ENCODE measurements around the gene GMDS.

The GMDS gene

DNA sequence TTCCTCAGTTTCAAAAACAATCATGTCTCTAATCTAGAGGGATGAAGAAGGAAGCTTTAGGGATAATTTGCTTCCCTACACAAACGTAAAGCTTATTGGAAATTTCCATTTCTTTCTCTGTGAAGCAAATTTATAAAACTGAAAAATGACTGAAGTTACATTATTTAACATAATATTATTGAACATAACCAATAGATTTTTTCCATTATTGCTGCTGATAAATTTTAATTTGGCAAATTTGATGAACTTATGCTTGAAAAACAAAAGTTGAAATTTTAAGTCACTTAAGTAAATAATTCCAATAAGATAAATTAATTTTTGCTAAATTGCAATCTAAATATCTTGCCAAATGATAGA lies 140.9 kb downstream of the GMDS start:
- TF ChIP-seq, protein P1, sequence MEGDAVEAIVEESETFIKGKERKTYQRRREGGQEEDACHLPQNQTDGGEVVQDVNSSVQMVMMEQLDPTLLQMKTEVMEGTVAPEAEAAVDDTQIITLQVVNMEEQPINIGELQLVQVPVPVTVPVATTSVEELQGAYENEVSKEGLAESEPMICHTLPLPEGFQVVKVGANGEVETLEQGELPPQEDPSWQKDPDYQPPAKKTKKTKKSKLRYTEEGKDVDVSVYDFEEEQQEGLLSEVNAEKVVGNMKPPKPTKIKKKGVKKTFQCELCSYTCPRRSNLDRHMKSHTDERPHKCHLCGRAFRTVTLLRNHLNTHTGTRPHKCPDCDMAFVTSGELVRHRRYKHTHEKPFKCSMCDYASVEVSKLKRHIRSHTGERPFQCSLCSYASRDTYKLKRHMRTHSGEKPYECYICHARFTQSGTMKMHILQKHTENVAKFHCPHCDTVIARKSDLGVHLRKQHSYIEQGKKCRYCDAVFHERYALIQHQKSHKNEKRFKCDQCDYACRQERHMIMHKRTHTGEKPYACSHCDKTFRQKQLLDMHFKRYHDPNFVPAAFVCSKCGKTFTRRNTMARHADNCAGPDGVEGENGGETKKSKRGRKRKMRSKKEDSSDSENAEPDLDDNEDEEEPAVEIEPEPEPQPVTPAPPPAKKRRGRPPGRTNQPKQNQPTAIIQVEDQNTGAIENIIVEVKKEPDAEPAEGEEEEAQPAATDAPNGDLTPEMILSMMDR (IDR thresholded peaks at IDR 0.05; ENCODE audit: low read depth, low read length) = no peak
- DNase-seq (ENCODE audit: low read depth, low spot score) = no peak
- in situ Hi-C loops (cut with HindIII; ENCODE audit: low sequenced_read_pairs) = no loop called here
- H3K4me3 ChIP-seq (ENCODE audit: low read depth, low read length) = no peak overlapping the region

DNA sequence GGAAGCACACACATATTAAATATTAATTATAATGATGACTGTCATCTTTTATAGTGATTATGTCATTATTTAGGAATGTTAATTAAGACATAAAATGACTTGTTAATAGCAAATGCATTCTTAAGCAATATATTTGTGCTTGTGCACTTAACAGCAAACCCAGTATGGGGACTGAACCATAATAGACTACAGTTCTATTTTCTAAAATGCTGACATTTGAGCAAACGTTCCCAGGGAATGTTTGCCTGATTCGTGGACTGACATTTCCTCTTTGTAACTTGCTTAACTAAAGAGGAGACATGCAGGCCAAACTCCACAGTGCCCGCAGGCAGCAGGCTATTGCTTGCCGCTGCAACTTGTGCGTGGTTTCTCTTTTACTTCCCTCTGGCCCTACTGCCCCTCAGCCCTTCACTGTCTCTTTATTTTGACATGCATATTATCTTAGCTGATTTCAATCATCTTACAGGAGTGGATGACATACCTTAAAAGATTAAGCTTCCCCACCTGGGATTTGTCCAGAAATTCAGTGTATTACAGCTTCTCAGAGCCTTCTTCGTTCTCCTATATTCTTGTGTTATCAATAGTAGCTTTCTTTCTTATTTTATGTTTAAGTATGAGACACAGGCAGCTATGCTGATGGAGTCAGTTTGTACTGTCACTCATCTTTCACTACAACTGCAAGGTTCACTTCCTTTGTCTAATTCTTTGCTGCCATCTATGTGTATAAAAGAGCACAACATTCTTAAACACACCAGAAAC lies 141.5 kb downstream of the GMDS start:
- H3K4me3 ChIP-seq (ENCODE audit: low read depth, low read length) = peak overlapping the region; percentile 20
- DNase-seq (ENCODE audit: low read depth, low spot score) = peak; percentile 70
- TF ChIP-seq, protein P1 (IDR thresholded peaks at IDR 0.05; ENCODE audit: low read depth, low read length) = peak; percentile 51
- in situ Hi-C loops (cut with HindIII; ENCODE audit: low sequenced_read_pairs) = no loop called here

DNA sequence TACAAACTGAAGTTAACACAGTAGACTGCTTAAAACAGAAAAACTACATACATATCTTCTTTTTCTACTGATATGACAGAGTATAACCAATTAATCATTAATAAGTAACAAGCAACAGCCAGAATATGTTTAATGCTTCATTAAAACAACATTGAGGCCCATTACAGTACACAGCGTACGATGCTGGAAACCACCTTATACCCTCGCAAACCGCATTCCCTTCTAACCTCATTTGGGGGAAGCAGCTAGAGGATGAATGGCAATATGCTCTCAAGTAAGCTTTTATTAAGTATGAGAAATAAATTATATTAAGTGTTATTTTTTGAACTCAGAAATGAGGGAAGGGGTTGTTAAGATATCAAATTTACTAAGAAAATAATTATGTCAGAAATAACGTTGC lies 142.4 kb downstream of the GMDS start:
- TF ChIP-seq, protein P1 (IDR thresholded peaks at IDR 0.05; ENCODE audit: low read depth, low read length) = no peak
- in situ Hi-C loops (cut with HindIII; ENCODE audit: low sequenced_read_pairs) = no loop called here

GRCh38 chr6:2102316-2102883 lies 143.0 kb downstream of the GMDS start:
- peak; percentile 19 for DNase-seq (ENCODE audit: low read depth, low spot score)
- TF ChIP-seq, protein P1 (IDR thresholded peaks at IDR 0.05; ENCODE audit: low read depth, low read length) = no peak
- in situ Hi-C loops (cut with HindIII; ENCODE audit: low sequenced_read_pairs) = no loop called here
- H3K4me3 ChIP-seq (ENCODE audit: low read depth, low read length) = no peak overlapping the region

More for the DNA sequence above, 142.4 kb downstream of the GMDS start:
- DNase-seq (ENCODE audit: low read depth, low spot score) = peak; percentile 24
- H3K4me3 ChIP-seq (ENCODE audit: low read depth, low read length) = no peak overlapping the region

GRCh38 chr6:2101213-2101612 lies 144.2 kb downstream of the GMDS start:
- no peak overlapping the region for H3K4me3 ChIP-seq (ENCODE audit: low read depth, low read length)

GRCh38 chr6:2099870-2100269 lies 145.5 kb downstream of the GMDS start:
- DNase-seq (ENCODE audit: low read depth, low spot score) = no peak
- H3K4me3 ChIP-seq (ENCODE audit: low read depth, low read length) = no peak overlapping the region
- TF ChIP-seq, protein P1 (IDR thresholded peaks at IDR 0.05; ENCODE audit: low read depth, low read length) = no peak
- in situ Hi-C loops (cut with HindIII; ENCODE audit: low sequenced_read_pairs) = no loop called here

More at GRCh38 chr6:2101213-2101612, 144.2 kb downstream of the GMDS start:
- TF ChIP-seq, protein P1 (IDR thresholded peaks at IDR 0.05; ENCODE audit: low read depth, low read length) = no peak
- in situ Hi-C loops (cut with HindIII; ENCODE audit: low sequenced_read_pairs) = no loop called here
- DNase-seq (ENCODE audit: low read depth, low spot score) = no peak
